Transverse colon (tissue), 4 donors: ENCODE data around the gene NEK9.

Source experiments
- POLR2A ChIP-seq: fragments of 450-650 bp; IDR thresholded peaks from one replicate; pipeline ENCODE4 v1.6.1; 2016; ENCODE audit warnings: antibody characterized with exemption, mild to moderate bottlenecking, moderate library complexity
- POLR2AphosphoS5 ChIP-seq, 3 donors: sonication (generic); formaldehyde crosslinking; IDR thresholded peaks; one replicate each; pipeline ENCODE4 v1.6.1; 2016; ENCODE audit warnings: antibody characterized with exemption in 3 of 3
- TF ChIP-seq, protein P1 (sequence below), 5 experiments: fragments of 200-600 bp in 3 of 5; fragments of 450-650 bp in 2 of 5; sonication (generic) in 3 of 5; IDR thresholded peaks; 1 replicate in 2 of 5; 2 replicates in 3 of 5; pipeline ENCODE4 v1.5.1; 2016 to 2017; ENCODE audit warnings: antibody characterized with exemption in 5 of 5, inconsistent platforms in 3 of 5, mild to moderate bottlenecking in 2 of 5, moderate library complexity in 1 of 5

DNA sequence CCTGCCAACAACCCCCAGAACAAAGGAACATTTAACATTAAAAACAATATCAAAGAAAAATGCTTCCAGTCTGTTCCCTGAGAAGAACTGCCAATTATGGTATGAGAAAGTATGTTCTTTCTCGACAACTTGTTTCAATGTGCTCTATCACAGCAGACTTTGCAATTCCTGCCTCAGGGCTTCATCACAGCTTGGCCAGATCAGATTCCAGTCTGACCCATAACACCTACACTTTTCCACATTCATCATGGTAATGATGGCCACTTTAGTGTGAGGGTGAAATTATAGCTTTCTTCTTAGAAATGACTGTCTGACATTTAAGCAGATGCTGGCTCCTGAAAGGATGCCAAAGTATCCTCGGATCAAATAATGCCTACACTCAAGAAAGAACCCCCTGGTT lies 17.0 kb downstream of the NEK9 start:
- TF ChIP-seq, protein P1, sequence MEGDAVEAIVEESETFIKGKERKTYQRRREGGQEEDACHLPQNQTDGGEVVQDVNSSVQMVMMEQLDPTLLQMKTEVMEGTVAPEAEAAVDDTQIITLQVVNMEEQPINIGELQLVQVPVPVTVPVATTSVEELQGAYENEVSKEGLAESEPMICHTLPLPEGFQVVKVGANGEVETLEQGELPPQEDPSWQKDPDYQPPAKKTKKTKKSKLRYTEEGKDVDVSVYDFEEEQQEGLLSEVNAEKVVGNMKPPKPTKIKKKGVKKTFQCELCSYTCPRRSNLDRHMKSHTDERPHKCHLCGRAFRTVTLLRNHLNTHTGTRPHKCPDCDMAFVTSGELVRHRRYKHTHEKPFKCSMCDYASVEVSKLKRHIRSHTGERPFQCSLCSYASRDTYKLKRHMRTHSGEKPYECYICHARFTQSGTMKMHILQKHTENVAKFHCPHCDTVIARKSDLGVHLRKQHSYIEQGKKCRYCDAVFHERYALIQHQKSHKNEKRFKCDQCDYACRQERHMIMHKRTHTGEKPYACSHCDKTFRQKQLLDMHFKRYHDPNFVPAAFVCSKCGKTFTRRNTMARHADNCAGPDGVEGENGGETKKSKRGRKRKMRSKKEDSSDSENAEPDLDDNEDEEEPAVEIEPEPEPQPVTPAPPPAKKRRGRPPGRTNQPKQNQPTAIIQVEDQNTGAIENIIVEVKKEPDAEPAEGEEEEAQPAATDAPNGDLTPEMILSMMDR (IDR thresholded peaks at IDR 0.05), result no peak
- TF ChIP-seq POLR2A (no peak), POLR2AphosphoS5 (IDR thresholded peaks at IDR 0.05) (no peak)
